ENCODE data around the gene NTM.

The NTM gene

DNA sequence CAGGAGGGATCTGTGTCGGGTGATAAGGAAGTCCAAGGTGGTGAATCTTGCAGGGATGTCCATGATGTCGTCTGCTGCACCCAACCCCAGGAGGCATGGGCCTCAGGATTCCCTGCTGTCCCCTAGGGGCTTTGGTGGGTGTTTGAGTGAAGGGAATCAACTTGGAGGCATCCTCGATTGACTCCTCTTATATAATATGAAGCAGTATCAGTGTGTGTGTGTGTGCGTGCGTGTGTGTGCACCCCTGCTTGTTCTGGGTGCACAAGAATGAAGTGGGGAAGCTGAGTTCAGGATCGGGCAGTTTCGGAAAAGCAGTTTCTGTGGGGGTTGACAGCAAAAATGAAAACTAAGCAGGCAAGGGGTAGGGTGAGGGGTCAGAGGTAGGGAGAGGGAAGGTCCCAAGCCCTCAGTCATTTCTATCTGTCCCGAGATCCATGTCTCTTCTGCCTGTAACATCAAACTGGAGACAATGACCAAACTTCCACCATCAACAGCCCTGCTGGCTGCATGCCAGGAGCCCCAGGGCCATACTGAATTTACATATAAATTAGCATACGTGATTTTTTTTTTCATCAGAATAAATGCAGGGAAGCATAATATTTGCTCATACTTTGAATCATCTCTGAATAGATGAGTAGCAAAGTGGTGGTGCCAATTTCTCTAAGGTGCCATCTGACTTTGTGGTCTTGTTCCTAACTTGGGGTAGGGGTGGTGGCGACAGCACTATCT, 2.0 kb downstream of the NTM start:
- Histone ChIP-seq H3K27me3 (ENCODE audit: insufficient read depth, low read length, poor library complexity, severe bottlenecking) (peaks cover 14% of the 10 kb centered on the region), H3K9me2 (replicated peaks; ENCODE audit: low read depth, low read length) (no peaks in the 10 kb centered on the region), H3F3A (ENCODE audit: low read depth) (no peaks in the 10 kb centered on the region), H3K4me3 (ENCODE audit: low read length, poor library complexity, severe bottlenecking) (no peak overlapping the region), H3K9me3 (ENCODE audit: insufficient read depth, low read depth, low read length) (no peaks in the 10 kb centered on the region), H2AFZ (ENCODE audit: low read length) (no peak overlapping the region), H3K36me3 (ENCODE audit: insufficient read depth, low read length) (no peaks in the 10 kb centered on the region), H3K4me1 (ENCODE audit: insufficient read depth, low read length, poor library complexity, severe bottlenecking) (no peaks in the 10 kb centered on the region), H3K79me2 (ENCODE audit: insufficient read depth, low read length) (no peaks in the 10 kb centered on the region), H4K20me1 (ENCODE audit: insufficient read depth, low read length, poor library complexity, severe bottlenecking) (no peaks in the 10 kb centered on the region), H3K4me2 (ENCODE audit: low read depth, low read length, poor library complexity, severe bottlenecking) (no peak overlapping the region), H3K9ac (ENCODE audit: low read depth, low read length, poor library complexity, severe bottlenecking) (no peak overlapping the region)
- no peak for TF ChIP-seq EZH2phosphoT487 (IDR thresholded peaks at IDR 0.05; ENCODE audit: borderline replicate concordance)
- TF ChIP-seq, protein P1, sequence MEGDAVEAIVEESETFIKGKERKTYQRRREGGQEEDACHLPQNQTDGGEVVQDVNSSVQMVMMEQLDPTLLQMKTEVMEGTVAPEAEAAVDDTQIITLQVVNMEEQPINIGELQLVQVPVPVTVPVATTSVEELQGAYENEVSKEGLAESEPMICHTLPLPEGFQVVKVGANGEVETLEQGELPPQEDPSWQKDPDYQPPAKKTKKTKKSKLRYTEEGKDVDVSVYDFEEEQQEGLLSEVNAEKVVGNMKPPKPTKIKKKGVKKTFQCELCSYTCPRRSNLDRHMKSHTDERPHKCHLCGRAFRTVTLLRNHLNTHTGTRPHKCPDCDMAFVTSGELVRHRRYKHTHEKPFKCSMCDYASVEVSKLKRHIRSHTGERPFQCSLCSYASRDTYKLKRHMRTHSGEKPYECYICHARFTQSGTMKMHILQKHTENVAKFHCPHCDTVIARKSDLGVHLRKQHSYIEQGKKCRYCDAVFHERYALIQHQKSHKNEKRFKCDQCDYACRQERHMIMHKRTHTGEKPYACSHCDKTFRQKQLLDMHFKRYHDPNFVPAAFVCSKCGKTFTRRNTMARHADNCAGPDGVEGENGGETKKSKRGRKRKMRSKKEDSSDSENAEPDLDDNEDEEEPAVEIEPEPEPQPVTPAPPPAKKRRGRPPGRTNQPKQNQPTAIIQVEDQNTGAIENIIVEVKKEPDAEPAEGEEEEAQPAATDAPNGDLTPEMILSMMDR (conservative IDR thresholded peaks at IDR 0.05; ENCODE audit: low read length) = no peak

- H3K9me3 ChIP-seq (ENCODE audit: insufficient read depth, low read depth, low read length) = no peaks in the 10 kb centered on the region
- peaks cover 14% of the 10 kb centered on the region for H3K27me3 ChIP-seq (ENCODE audit: insufficient read depth, low read length, poor library complexity, severe bottlenecking)
- no peak for TF ChIP-seq EZH2phosphoT487 (IDR thresholded peaks at IDR 0.05; ENCODE audit: borderline replicate concordance)
- TF ChIP-seq, protein P1 (conservative IDR thresholded peaks at IDR 0.05; ENCODE audit: low read length) = no peak
- H3F3A ChIP-seq (ENCODE audit: low read depth) = no peaks in the 10 kb centered on the region
- H3K36me3 ChIP-seq (ENCODE audit: insufficient read depth, low read length) = no peaks in the 10 kb centered on the region
- no peaks in the 10 kb centered on the region for H4K20me1 ChIP-seq (ENCODE audit: insufficient read depth, low read length, poor library complexity, severe bottlenecking)
- H2AFZ ChIP-seq (ENCODE audit: low read length) = no peak overlapping the region
- no peaks in the 10 kb centered on the region for H3K9me2 ChIP-seq (replicated peaks; ENCODE audit: low read depth, low read length)
- no peaks in the 10 kb centered on the region for H3K4me1 ChIP-seq (ENCODE audit: insufficient read depth, low read length, poor library complexity, severe bottlenecking)
- no peak overlapping the region for H3K4me3 ChIP-seq (ENCODE audit: low read length, poor library complexity, severe bottlenecking)
- H3K79me2 ChIP-seq (ENCODE audit: insufficient read depth, low read length) = no peaks in the 10 kb centered on the region
- H3K4me2 ChIP-seq (ENCODE audit: low read depth, low read length, poor library complexity, severe bottlenecking) = no peak overlapping the region
- H3K9ac ChIP-seq (ENCODE audit: low read depth, low read length, poor library complexity, severe bottlenecking) = no peak overlapping the region
Observed at GRCh38 chr11:131373095-131373725, 2.8 kb downstream of the NTM start.

GRCh38 chr11:131373756-131374155, 3.3 kb downstream of the NTM start:
- Histone ChIP-seq H3K9me2 (replicated peaks; ENCODE audit: low read depth, low read length) (no peaks in the 10 kb centered on the region), H3K9me3 (ENCODE audit: insufficient read depth, low read depth, low read length) (no peaks in the 10 kb centered on the region), H3K9ac (ENCODE audit: low read depth, low read length, poor library complexity, severe bottlenecking) (no peak overlapping the region), H3K4me3 (ENCODE audit: low read length, poor library complexity, severe bottlenecking) (no peak overlapping the region), H3K36me3 (ENCODE audit: insufficient read depth, low read length) (no peaks in the 10 kb centered on the region), H3F3A (ENCODE audit: low read depth) (no peaks in the 10 kb centered on the region), H3K27me3 (ENCODE audit: insufficient read depth, low read length, poor library complexity, severe bottlenecking) (peaks cover 14% of the 10 kb centered on the region), H3K4me2 (ENCODE audit: low read depth, low read length, poor library complexity, severe bottlenecking) (no peak overlapping the region), H4K20me1 (ENCODE audit: insufficient read depth, low read length, poor library complexity, severe bottlenecking) (no peaks in the 10 kb centered on the region), H2AFZ (ENCODE audit: low read length) (no peak overlapping the region), H3K79me2 (ENCODE audit: insufficient read depth, low read length) (no peaks in the 10 kb centered on the region), H3K4me1 (ENCODE audit: insufficient read depth, low read length, poor library complexity, severe bottlenecking) (no peaks in the 10 kb centered on the region)
- no peak for TF ChIP-seq EZH2phosphoT487 (IDR thresholded peaks at IDR 0.05; ENCODE audit: borderline replicate concordance)
- TF ChIP-seq, protein P1 (conservative IDR thresholded peaks at IDR 0.05; ENCODE audit: low read length) = no peak

Measured in Loucy (cell line).